MM.1S (cell line): ENCODE results near the gene TTC9.

Source experiments
- DNase-seq: peaks from one replicate; pipeline ENCODE4 v3.0.0-alpha.2; 2015
- H2AFZ ChIP-seq: fragments of 300-600 bp; sonication (generic); 2 replicates; pipeline ENCODE4 v1.6.0; 2016; ENCODE audit warnings: antibody characterized with exemption, low read length
- H3F3A ChIP-seq: fragments of 300-600 bp; sonication (generic); 2 replicates; pipeline ENCODE4 v1.6.1; 2016; ENCODE audit warnings: mild to moderate bottlenecking, antibody characterized with exemption, low read length, moderate library complexity, mixed read lengths; ENCODE audit not compliant: insufficient read depth
- H3K27ac ChIP-seq: fragments of 300-600 bp; sonication (generic); 2 replicates; pipeline ENCODE4 v1.5.1; 2016; ENCODE audit warnings: mild to moderate bottlenecking, low read length
- H3K27me3 ChIP-seq: fragments of 300-600 bp; sonication (generic); replicated peaks from 2 replicates; pipeline ENCODE4 v1.6.0; 2016; ENCODE audit warnings: low read length; ENCODE audit not compliant: insufficient read depth
- H3K36me3 ChIP-seq: fragments of 300-600 bp; sonication (generic); replicated peaks from 2 replicates; pipeline ENCODE4 v1.6.1; 2016; ENCODE audit warnings: mild to moderate bottlenecking, low read length, mixed read lengths; ENCODE audit not compliant: insufficient read depth
- H3K4me1 ChIP-seq: fragments of 300-600 bp; sonication (generic); 2 replicates; pipeline ENCODE4 v1.6.1; 2016; ENCODE audit warnings: low read length, mixed read lengths
- H3K4me2 ChIP-seq: fragments of 300-600 bp; sonication (generic); 2 replicates; pipeline ENCODE4 v1.6.0; 2016; ENCODE audit warnings: low read depth, low read length
- H3K4me3 ChIP-seq: fragments of 300-600 bp; sonication (generic); 2 replicates; pipeline ENCODE4 v1.5.1; 2016; ENCODE audit warnings: low read length, mixed read lengths
- H3K79me2 ChIP-seq: fragments of 300-600 bp; sonication (generic); 2 replicates; pipeline ENCODE4 v1.6.1; 2016; ENCODE audit warnings: mixed run types, low read length, mixed read lengths
- H3K9ac ChIP-seq: fragments of 300-600 bp; sonication (generic); 2 replicates; pipeline ENCODE4 v1.6.1; 2016; ENCODE audit warnings: low read length, mixed read lengths
- H3K9me2 ChIP-seq: fragments of 300-600 bp; sonication (generic); replicated peaks from 2 replicates; pipeline ENCODE4 v1.6.1; 2016; ENCODE audit warnings: mild to moderate bottlenecking, low read length, mixed read lengths; ENCODE audit not compliant: insufficient read depth
- H3K9me3 ChIP-seq: fragments of 300-600 bp; sonication (generic); replicated peaks from 2 replicates; pipeline ENCODE4 v1.6.1; 2016; ENCODE audit warnings: mild to moderate bottlenecking, low read length, mixed read lengths; ENCODE audit not compliant: insufficient read depth
- H4K20me1 ChIP-seq: fragments of 300-600 bp; sonication (generic); 2 replicates; pipeline ENCODE4 v1.6.1; 2016; ENCODE audit warnings: mild to moderate bottlenecking, low read length, moderate library complexity, mixed read lengths; ENCODE audit not compliant: insufficient read depth
- CTCF ChIP-seq: fragments of 300-600 bp; sonication (generic); IDR thresholded peaks from 2 replicates; pipeline ENCODE4 v1.5.1; 2016; ENCODE audit warnings: antibody characterized with exemption, low read length, mixed read lengths
- EZH2 ChIP-seq: fragments of 300-600 bp; sonication (generic); optimal IDR thresholded peaks from 2 replicates; pipeline ENCODE3; 2017; ENCODE audit warnings: low read depth, mild to moderate bottlenecking, antibody characterized with exemption, low read length, mixed read lengths
- EZH2phosphoT487 ChIP-seq: fragments of 300-600 bp; sonication (generic); IDR thresholded peaks from 2 replicates; pipeline ENCODE4 v1.6.1; 2018; ENCODE audit warnings: antibody characterized with exemption, low read length

TTC9 gene

GRCh38 chr14:70680748-70681147 is 39.0 kb downstream of the TTC9 start:
- Histone ChIP-seq H3K27ac (no peak overlapping the region), H3F3A (no peaks in the 10 kb centered on the region), H3K9me3 (no peaks in the 10 kb centered on the region), H3K4me3 (no peak overlapping the region), H3K27me3 (no peaks in the 10 kb centered on the region), H3K79me2 (no peaks in the 10 kb centered on the region), H3K4me1 (no peaks in the 10 kb centered on the region), H3K36me3 (no peaks in the 10 kb centered on the region), H3K4me2 (no peak overlapping the region), H4K20me1 (no peaks in the 10 kb centered on the region), H2AFZ (no peak overlapping the region), H3K9me2 (no peaks in the 10 kb centered on the region), H3K9ac (no peak overlapping the region)
- TF ChIP-seq EZH2 (no peak), CTCF (no peak), EZH2phosphoT487 (no peak)
- no peak for DNase-seq

GRCh38 chr14:70683983-70684382 is 42.3 kb downstream of the TTC9 start:
- H3K4me2 ChIP-seq: no peak overlapping the region
- no peak overlapping the region for H3K27ac ChIP-seq
- H3K36me3 ChIP-seq: no peaks in the 10 kb centered on the region
- no peak for TF ChIP-seq EZH2phosphoT487
- no peak for TF ChIP-seq CTCF
- DNase-seq: no peak
- H3F3A ChIP-seq: no peaks in the 10 kb centered on the region
- H3K27me3 ChIP-seq: no peaks in the 10 kb centered on the region
- no peaks in the 10 kb centered on the region for H4K20me1 ChIP-seq
- no peaks in the 10 kb centered on the region for H3K4me1 ChIP-seq
- H3K79me2 ChIP-seq: no peaks in the 10 kb centered on the region
- H3K9me3 ChIP-seq: no peaks in the 10 kb centered on the region
- H3K9me2 ChIP-seq: no peaks in the 10 kb centered on the region
- no peak overlapping the region for H2AFZ ChIP-seq
- H3K4me3 ChIP-seq: no peak overlapping the region
- H3K9ac ChIP-seq: no peak overlapping the region

GRCh38 chr14:70685474-70686197 is 43.9 kb downstream of the TTC9 start:
- H3K9me2 ChIP-seq: no peaks in the 10 kb centered on the region
- H3K4me3 ChIP-seq: no peak overlapping the region
- H3F3A ChIP-seq: no peaks in the 10 kb centered on the region
- no peaks in the 10 kb centered on the region for H3K79me2 ChIP-seq
- DNase-seq: no peak
- H3K27me3 ChIP-seq: no peaks in the 10 kb centered on the region
- no peak overlapping the region for H3K4me2 ChIP-seq
- no peak overlapping the region for H2AFZ ChIP-seq
- no peaks in the 10 kb centered on the region for H4K20me1 ChIP-seq
- no peak for TF ChIP-seq EZH2
- no peak for TF ChIP-seq CTCF
- no peaks in the 10 kb centered on the region for H3K4me1 ChIP-seq
- H3K9ac ChIP-seq: no peak overlapping the region
- H3K9me3 ChIP-seq: no peaks in the 10 kb centered on the region
- H3K27ac ChIP-seq: no peak overlapping the region
- no peaks in the 10 kb centered on the region for H3K36me3 ChIP-seq
